Neural cell (in vitro differentiated cells): ENCODE data around the gene HS2ST1. TPM values are rescaled to one million over a fixed set of nuclear protein-coding genes. Genes with fewer than 3 reads are reported as not detected.

Experiments
- H2AFZ ChIP-seq: fragments of 200-600, 300-800 bp; sonication (generic), shearing (Covaris generic); 2 replicates; pipeline ENCODE4 v1.6.0; 2014; ENCODE audit warnings: low read depth, mild to moderate bottlenecking, antibody characterized with exemption, low read length, moderate library complexity
- H3F3A ChIP-seq: fragments of 200-600 bp; shearing (Covaris generic); 2 replicates; pipeline ENCODE4 v1.6.1; 2016; ENCODE audit warnings: mild to moderate bottlenecking, moderate library complexity, mixed read lengths, antibody characterized with exemption, low read length; ENCODE audit not compliant: insufficient read depth, poor library complexity, severe bottlenecking
- H3K27ac ChIP-seq: fragments of 200-600, 300-800 bp; sonication (generic), shearing (Covaris generic); 2 replicates; pipeline ENCODE4 v1.5.1; 2014; ENCODE audit warnings: mild to moderate bottlenecking, low read length, moderate library complexity
- H3K27me3 ChIP-seq: fragments of 300-800, 200-600 bp; sonication (generic), shearing (Covaris generic); 2 replicates; pipeline ENCODE4 v1.6.0; 2014; ENCODE audit warnings: mild to moderate bottlenecking, low read depth, low read length, moderate library complexity; ENCODE audit not compliant: insufficient read depth
- H3K36me3 ChIP-seq: fragments of 300-800, 200-600 bp; sonication (generic), shearing (Covaris generic); 2 replicates; pipeline ENCODE4 v1.5.1; 2014; ENCODE audit warnings: mild to moderate bottlenecking, antibody characterized with exemption, low read length, moderate library complexity; ENCODE audit not compliant: insufficient read depth
- H3K4me2 ChIP-seq: fragments of 300-800, 200-600 bp; sonication (generic), shearing (Covaris generic); 2 replicates; pipeline ENCODE4 v1.6.0; 2014; ENCODE audit warnings: mild to moderate bottlenecking, low read length
- H3K4me3 ChIP-seq: fragments of 300-800, 200-600 bp; sonication (generic), shearing (Covaris generic); 2 replicates; pipeline ENCODE4 v1.5.1; 2014; ENCODE audit warnings: mild to moderate bottlenecking, low read length, moderate library complexity
- H3K79me2 ChIP-seq: fragments of 200-600 bp; shearing (Covaris generic); replicated peaks from 2 replicates; pipeline ENCODE4 v1.6.0; 2014; ENCODE audit warnings: mild to moderate bottlenecking, low read length, moderate library complexity; ENCODE audit not compliant: insufficient read depth
- H3K9ac ChIP-seq: fragments of 300-800, 200-600 bp; sonication (generic), shearing (Covaris generic); 2 replicates; pipeline ENCODE4 v1.6.1; 2016; ENCODE audit warnings: mild to moderate bottlenecking, low read length, mixed read lengths
- H3K9me2 ChIP-seq: fragments of 200-600 bp; shearing (Covaris generic); 2 replicates; pipeline ENCODE4 v1.6.1; 2016; ENCODE audit warnings: mild to moderate bottlenecking, low read length, mixed read lengths; ENCODE audit not compliant: insufficient read depth
- H3K9me3 ChIP-seq: fragments of 200-600, 300-800 bp; sonication (generic), shearing (Covaris generic); 2 replicates; pipeline ENCODE4 v1.6.1; 2016; ENCODE audit warnings: mild to moderate bottlenecking, mixed run types, low read length, moderate library complexity, mixed read lengths
- H4K20me1 ChIP-seq: fragments of 200-600 bp; shearing (Covaris generic); 2 replicates; pipeline ENCODE4 v1.6.1; 2016; ENCODE audit warnings: mild to moderate bottlenecking, mixed run types; ENCODE audit not compliant: insufficient read depth
- EP300 ChIP-seq: fragments of 450-650 bp; conservative IDR thresholded peaks from 2 replicates; pipeline ENCODE4 v1.6.1; 2014; ENCODE audit warnings: antibody characterized with exemption, mild to moderate bottlenecking, moderate library complexity; ENCODE audit not compliant: poor library complexity, severe bottlenecking
- EZH2 ChIP-seq: fragments of 200-600, 300-800 bp; shearing (Covaris generic), sonication (generic); IDR thresholded peaks from 2 replicates; pipeline ENCODE4 v1.6.1; 2014; ENCODE audit warnings: antibody characterized with exemption, low read length, borderline replicate concordance, mild to moderate bottlenecking; ENCODE audit not compliant: insufficient read depth, poor library complexity, severe bottlenecking
- MXI1 ChIP-seq: fragments of 450-650 bp; conservative IDR thresholded peaks from 2 replicates; pipeline ENCODE4 v1.6.1; 2014; ENCODE audit warnings: antibody characterized with exemption, mild to moderate bottlenecking; ENCODE audit not compliant: poor library complexity, severe bottlenecking
- POLR2AphosphoS5 ChIP-seq: IDR thresholded peaks from 2 replicates; pipeline ENCODE4 v1.6.1; 2012
- RAD21 ChIP-seq: fragments of 450-650 bp; conservative IDR thresholded peaks from 2 replicates; pipeline ENCODE4 v1.6.1; 2014; ENCODE audit warnings: antibody characterized with exemption, mild to moderate bottlenecking, moderate library complexity
- REST ChIP-seq: IDR thresholded peaks from 2 replicates; pipeline ENCODE4 v1.6.1; 2012; ENCODE audit warnings: borderline replicate concordance
- SMC3 ChIP-seq: fragments of 450-650 bp; conservative IDR thresholded peaks from 2 replicates; pipeline ENCODE4 v1.6.1; 2014; ENCODE audit warnings: antibody characterized with exemption, mild to moderate bottlenecking, moderate library complexity; ENCODE audit not compliant: poor library complexity
- TAF1 ChIP-seq: IDR thresholded peaks from 2 replicates; pipeline ENCODE4 v1.6.1; 2012; ENCODE audit warnings: low read depth
- polyA plus RNA-seq: library from polyadenylated mRNA; depleted of rRNA; stranded (reverse); fragments of >200 nt; gene quantifications from 2 replicates; pipeline ENCODE4 v1.2.3, GENCODE V29; 2014
- TF ChIP-seq, protein P1 (sequence below): fragments of 450-650 bp; IDR thresholded peaks from 2 replicates; pipeline ENCODE4 v1.5.1; 2014; ENCODE audit warnings: antibody characterized with exemption, mild to moderate bottlenecking, moderate library complexity; ENCODE audit not compliant: poor library complexity, severe bottlenecking

Gene HS2ST1
- polyA plus RNA-seq, 1 donor from 2014 or later: 24.7 TPM

DNA sequence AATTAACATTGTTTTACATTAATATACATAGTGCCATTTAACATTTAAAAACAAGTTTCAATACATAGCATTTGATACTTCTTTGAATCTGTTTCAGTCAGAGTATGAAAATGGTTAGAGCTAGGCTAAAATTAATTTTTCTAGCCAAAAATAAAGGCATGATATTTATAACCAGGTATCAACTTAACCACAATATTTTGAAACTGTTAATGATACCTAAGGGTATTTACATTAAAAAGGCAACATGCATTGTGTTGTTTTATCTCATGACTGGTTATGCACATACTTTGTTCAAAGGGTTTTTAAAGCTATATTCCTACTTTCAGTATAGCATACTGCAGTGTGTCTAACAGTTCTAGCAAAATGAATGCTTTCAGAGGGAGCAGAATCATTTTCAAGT lies 130.0 kb downstream of the HS2ST1 start:
- Histone ChIP-seq H3K4me2 (no peak overlapping the region), H3K79me2 (peaks cover 20% of the 10 kb centered on the region), H4K20me1 (no peaks in the 10 kb centered on the region)

GRCh38 chr1:87044840-87045239 lies 130.4 kb downstream of the HS2ST1 start:
- H3K9me2 ChIP-seq: no peaks in the 10 kb centered on the region
- peaks cover 22% of the 10 kb centered on the region for H3K79me2 ChIP-seq
- TF ChIP-seq POLR2AphosphoS5 (no peak), MXI1 (no peak), REST (no peak), EZH2 (no peak), EP300 (no peak), SMC3 (no peak), TAF1 (no peak), RAD21 (no peak)
- TF ChIP-seq, protein P1, sequence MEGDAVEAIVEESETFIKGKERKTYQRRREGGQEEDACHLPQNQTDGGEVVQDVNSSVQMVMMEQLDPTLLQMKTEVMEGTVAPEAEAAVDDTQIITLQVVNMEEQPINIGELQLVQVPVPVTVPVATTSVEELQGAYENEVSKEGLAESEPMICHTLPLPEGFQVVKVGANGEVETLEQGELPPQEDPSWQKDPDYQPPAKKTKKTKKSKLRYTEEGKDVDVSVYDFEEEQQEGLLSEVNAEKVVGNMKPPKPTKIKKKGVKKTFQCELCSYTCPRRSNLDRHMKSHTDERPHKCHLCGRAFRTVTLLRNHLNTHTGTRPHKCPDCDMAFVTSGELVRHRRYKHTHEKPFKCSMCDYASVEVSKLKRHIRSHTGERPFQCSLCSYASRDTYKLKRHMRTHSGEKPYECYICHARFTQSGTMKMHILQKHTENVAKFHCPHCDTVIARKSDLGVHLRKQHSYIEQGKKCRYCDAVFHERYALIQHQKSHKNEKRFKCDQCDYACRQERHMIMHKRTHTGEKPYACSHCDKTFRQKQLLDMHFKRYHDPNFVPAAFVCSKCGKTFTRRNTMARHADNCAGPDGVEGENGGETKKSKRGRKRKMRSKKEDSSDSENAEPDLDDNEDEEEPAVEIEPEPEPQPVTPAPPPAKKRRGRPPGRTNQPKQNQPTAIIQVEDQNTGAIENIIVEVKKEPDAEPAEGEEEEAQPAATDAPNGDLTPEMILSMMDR: no peak
- H3F3A ChIP-seq: no peaks in the 10 kb centered on the region
- no peaks in the 10 kb centered on the region for H4K20me1 ChIP-seq
- no peak overlapping the region for H3K4me2 ChIP-seq
- no peaks in the 10 kb centered on the region for H3K36me3 ChIP-seq
- H2AFZ ChIP-seq: no peak overlapping the region
- no peak overlapping the region for H3K9ac ChIP-seq
- H3K4me3 ChIP-seq: no peak overlapping the region
- H3K9me3 ChIP-seq: no peaks in the 10 kb centered on the region
- no peaks in the 10 kb centered on the region for H3K27me3 ChIP-seq
- no peak overlapping the region for H3K27ac ChIP-seq

More for the DNA sequence above, 130.0 kb downstream of the HS2ST1 start:
- H2AFZ ChIP-seq: no peak overlapping the region
- no peaks in the 10 kb centered on the region for H3K36me3 ChIP-seq
- no peaks in the 10 kb centered on the region for H3K9me2 ChIP-seq
- H3K4me3 ChIP-seq: no peak overlapping the region
- no peak for TF ChIP-seq REST
- no peaks in the 10 kb centered on the region for H3K27me3 ChIP-seq
- no peaks in the 10 kb centered on the region for H3F3A ChIP-seq
- H3K9ac ChIP-seq: no peak overlapping the region
- no peak overlapping the region for H3K27ac ChIP-seq
- H3K9me3 ChIP-seq: no peaks in the 10 kb centered on the region
